ENCODE results near the gene GRID1. TPM values are rescaled to one million over a fixed set of nuclear protein-coding genes. Genes with fewer than 3 reads are reported as not detected.

GRID1 gene
- total RNA-seq, 1 donor from 2014 or later, result 0.75 TPM

DNA sequence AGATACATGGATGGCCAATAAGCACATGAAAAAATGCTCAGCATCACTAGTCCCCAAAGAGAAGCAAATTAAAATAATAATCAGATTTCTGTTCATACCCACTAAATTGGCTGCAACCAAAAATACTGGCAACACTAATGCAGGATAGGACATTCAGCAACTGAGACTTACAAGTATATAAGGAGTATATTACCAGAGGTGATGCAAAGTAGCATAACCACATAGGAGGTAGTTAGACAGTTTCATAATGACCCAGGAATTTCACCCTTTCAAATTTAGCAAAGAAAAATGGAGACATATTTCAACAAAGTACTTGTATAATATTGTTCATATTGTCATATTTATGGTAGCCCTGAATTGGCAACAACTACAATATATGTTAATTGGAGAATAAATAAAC lies 727.8 kb downstream of the GRID1 start:
- TF ChIP-seq, protein P1, sequence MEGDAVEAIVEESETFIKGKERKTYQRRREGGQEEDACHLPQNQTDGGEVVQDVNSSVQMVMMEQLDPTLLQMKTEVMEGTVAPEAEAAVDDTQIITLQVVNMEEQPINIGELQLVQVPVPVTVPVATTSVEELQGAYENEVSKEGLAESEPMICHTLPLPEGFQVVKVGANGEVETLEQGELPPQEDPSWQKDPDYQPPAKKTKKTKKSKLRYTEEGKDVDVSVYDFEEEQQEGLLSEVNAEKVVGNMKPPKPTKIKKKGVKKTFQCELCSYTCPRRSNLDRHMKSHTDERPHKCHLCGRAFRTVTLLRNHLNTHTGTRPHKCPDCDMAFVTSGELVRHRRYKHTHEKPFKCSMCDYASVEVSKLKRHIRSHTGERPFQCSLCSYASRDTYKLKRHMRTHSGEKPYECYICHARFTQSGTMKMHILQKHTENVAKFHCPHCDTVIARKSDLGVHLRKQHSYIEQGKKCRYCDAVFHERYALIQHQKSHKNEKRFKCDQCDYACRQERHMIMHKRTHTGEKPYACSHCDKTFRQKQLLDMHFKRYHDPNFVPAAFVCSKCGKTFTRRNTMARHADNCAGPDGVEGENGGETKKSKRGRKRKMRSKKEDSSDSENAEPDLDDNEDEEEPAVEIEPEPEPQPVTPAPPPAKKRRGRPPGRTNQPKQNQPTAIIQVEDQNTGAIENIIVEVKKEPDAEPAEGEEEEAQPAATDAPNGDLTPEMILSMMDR (IDR thresholded peaks at IDR 0.05; ENCODE audit: insufficient read depth, low read depth, low read length), result no peak
- TF ChIP-seq EZH2 (IDR thresholded peaks at IDR 0.05; ENCODE audit: insufficient read depth, low read length), result no peak
- Mint-ChIP-seq H3K4me1 (ENCODE audit: low read depth, unreplicated experiment) (peaks cover 13% of the 10 kb centered on the region), H3K36me3 (ENCODE audit: low read depth, unreplicated experiment) (no peaks in the 10 kb centered on the region), H3K27ac (ENCODE audit: unreplicated experiment) (no peak overlapping the region), H3K9me3 (ENCODE audit: unreplicated experiment) (no peaks in the 10 kb centered on the region), H3K27me3 (ENCODE audit: low read depth, unreplicated experiment) (no peaks in the 10 kb centered on the region), H3K4me3 (ENCODE audit: unreplicated experiment) (no peak overlapping the region)
- DNase-seq (ENCODE audit: low read depth) (no peak), FAIRE-seq (no peak)
- Histone ChIP-seq H3K79me2 (ENCODE audit: insufficient read depth, low read length) (no peaks in the 10 kb centered on the region), H3K4me2 (ENCODE audit: low read length) (no peak overlapping the region), H3K9ac (ENCODE audit: low read length) (no peak overlapping the region), H3K27ac (ENCODE audit: low read depth, low read length) (no peak overlapping the region), H3K4me1 (ENCODE audit: insufficient read depth, low read length) (peaks cover 23% of the 10 kb centered on the region), H3K9me3 (ENCODE audit: insufficient read depth, low read depth, low read length) (no peaks in the 10 kb centered on the region), H3K36me3 (ENCODE audit: insufficient read depth, low read length) (no peaks in the 10 kb centered on the region), H3K27me3 (ENCODE audit: insufficient read depth, low read length) (no peaks in the 10 kb centered on the region), H3K4me3 (ENCODE audit: insufficient read depth, low read depth, low read length) (no peak overlapping the region), H4K20me1 (ENCODE audit: insufficient read depth, low read length) (no peaks in the 10 kb centered on the region), H2AFZ (ENCODE audit: low read depth, low read length) (no peak overlapping the region)

GRCh38 chr10:85635650-85636049 lies 730.9 kb downstream of the GRID1 start:
- FAIRE-seq (no peak), DNase-seq (ENCODE audit: low read depth) (no peak)
- Histone ChIP-seq H3K27ac (ENCODE audit: low read depth, low read length) (no peak overlapping the region), H3K36me3 (ENCODE audit: insufficient read depth, low read length) (no peaks in the 10 kb centered on the region), H3K9ac (ENCODE audit: low read length) (no peak overlapping the region), H4K20me1 (ENCODE audit: insufficient read depth, low read length) (no peaks in the 10 kb centered on the region), H2AFZ (ENCODE audit: low read depth, low read length) (no peak overlapping the region), H3K4me1 (ENCODE audit: insufficient read depth, low read length) (no peaks in the 10 kb centered on the region), H3K79me2 (ENCODE audit: insufficient read depth, low read length) (no peaks in the 10 kb centered on the region), H3K9me3 (ENCODE audit: insufficient read depth, low read depth, low read length) (no peaks in the 10 kb centered on the region), H3K4me2 (ENCODE audit: low read length) (no peak overlapping the region), H3K27me3 (ENCODE audit: insufficient read depth, low read length) (no peaks in the 10 kb centered on the region), H3K4me3 (ENCODE audit: insufficient read depth, low read depth, low read length) (no peak overlapping the region)
- Mint-ChIP-seq H3K4me3 (ENCODE audit: unreplicated experiment) (no peak overlapping the region), H3K9me3 (ENCODE audit: unreplicated experiment) (no peaks in the 10 kb centered on the region), H3K4me1 (ENCODE audit: low read depth, unreplicated experiment) (no peaks in the 10 kb centered on the region), H3K27ac (ENCODE audit: unreplicated experiment) (no peak overlapping the region), H3K36me3 (ENCODE audit: low read depth, unreplicated experiment) (no peaks in the 10 kb centered on the region), H3K27me3 (ENCODE audit: low read depth, unreplicated experiment) (no peaks in the 10 kb centered on the region)
- no peak for TF ChIP-seq EZH2 (IDR thresholded peaks at IDR 0.05; ENCODE audit: insufficient read depth, low read length)
- TF ChIP-seq, protein P1 (IDR thresholded peaks at IDR 0.05; ENCODE audit: insufficient read depth, low read depth, low read length), result no peak

- no peak overlapping the region for H3K9ac ChIP-seq (ENCODE audit: low read length)
- no peaks in the 10 kb centered on the region for H3K36me3 ChIP-seq (ENCODE audit: insufficient read depth, low read length)
- no peaks in the 10 kb centered on the region for H3K9me3 Mint-ChIP-seq (ENCODE audit: unreplicated experiment)
- H3K9me3 ChIP-seq (ENCODE audit: insufficient read depth, low read depth, low read length), result peaks cover 3% of the 10 kb centered on the region
- no peaks in the 10 kb centered on the region for H3K27me3 ChIP-seq (ENCODE audit: insufficient read depth, low read length)
- DNase-seq (ENCODE audit: low read depth) (no peak), FAIRE-seq (no peak)
- H2AFZ ChIP-seq (ENCODE audit: low read depth, low read length), result no peak overlapping the region
- no peaks in the 10 kb centered on the region for H3K4me1 ChIP-seq (ENCODE audit: insufficient read depth, low read length)
- H3K27ac ChIP-seq (ENCODE audit: low read depth, low read length), result no peak overlapping the region
- TF ChIP-seq, protein P1 (IDR thresholded peaks at IDR 0.05; ENCODE audit: insufficient read depth, low read depth, low read length), result no peak
- no peak for TF ChIP-seq EZH2 (IDR thresholded peaks at IDR 0.05; ENCODE audit: insufficient read depth, low read length)
- H3K79me2 ChIP-seq (ENCODE audit: insufficient read depth, low read length), result no peaks in the 10 kb centered on the region
- H3K4me2 ChIP-seq (ENCODE audit: low read length), result no peak overlapping the region
- no peak overlapping the region for H3K4me3 ChIP-seq (ENCODE audit: insufficient read depth, low read depth, low read length)
- H3K27me3 Mint-ChIP-seq (ENCODE audit: low read depth, unreplicated experiment), result peaks cover 5% of the 10 kb centered on the region
- H4K20me1 ChIP-seq (ENCODE audit: insufficient read depth, low read length), result no peaks in the 10 kb centered on the region
- H3K4me3 Mint-ChIP-seq (ENCODE audit: unreplicated experiment), result no peak overlapping the region
- H3K27ac Mint-ChIP-seq (ENCODE audit: unreplicated experiment), result no peak overlapping the region
- H3K36me3 Mint-ChIP-seq (ENCODE audit: low read depth, unreplicated experiment), result peaks cover 2% of the 10 kb centered on the region
- H3K4me1 Mint-ChIP-seq (ENCODE audit: low read depth, unreplicated experiment), result no peaks in the 10 kb centered on the region
Observed at GRCh38 chr10:85624511-85624910, 742.1 kb downstream of the GRID1 start.
